Left ventricle myocardium inferior (tissue), 1 donor: ENCODE data around the gene ROCK2. TPM values are rescaled to one million over a fixed set of nuclear protein-coding genes. Genes with fewer than 3 reads are reported as not detected.

Experiments
- DNase-seq: peaks from one replicate; pipeline ENCODE4 v3.0.0-alpha.2; 2020
- H3K27ac ChIP-seq: fragments of 200-600 bp; replicated peaks from 2 replicates; pipeline ENCODE4 v1.8.0; 2021
- H3K27me3 ChIP-seq: fragments of 200-600 bp; 2 replicates; pipeline ENCODE4 v1.8.0; 2021; ENCODE audit warnings: low read depth
- H3K36me3 ChIP-seq: fragments of 200-600 bp; 2 replicates; pipeline ENCODE4 v1.8.0; 2021
- H3K4me1 ChIP-seq: fragments of 200-600 bp; 2 replicates; pipeline ENCODE4 v1.8.0; 2021
- H3K4me3 ChIP-seq: fragments of 200-600 bp; 2 replicates; pipeline ENCODE4 v1.8.0; 2021; ENCODE audit warnings: mild to moderate bottlenecking, moderate library complexity
- H3K9me3 ChIP-seq: fragments of 200-600 bp; replicated peaks from 2 replicates; pipeline ENCODE4 v1.8.0; 2021
- CTCF ChIP-seq: fragments of 200-600 bp; IDR thresholded peaks from 2 replicates; pipeline ENCODE4 v1.8.0; 2021; ENCODE audit warnings: antibody characterized with exemption, mild to moderate bottlenecking, borderline replicate concordance
- intact Hi-C: fragments of 100-400 bp; cut with micrococcal nuclease; formaldehyde crosslinking; loops from one replicate; pipeline ENCODE4 v1.11.0; 2022
- total RNA-seq: library from RNA; stranded (reverse); fragmentation: NEBNext Ultra II Directional; extraction: Animal tissue kit (Norgen Biotek cat#: 25700); gene quantifications from one replicate; pipeline ENCODE4 v1.2.1, GENCODE V29; 2021
- donor health status: DM: no; HTN: yes; CAD: no; lungs with severe emphysema.

The ROCK2 gene
- total RNA-seq, 1 donor from 2014 or later, result 30.2 TPM

- TF ChIP-seq CTCF, result no peak
- H3K36me3 ChIP-seq, result no peaks in the 10 kb centered on the region
- H3K4me1 ChIP-seq, result peaks cover 29% of the 10 kb centered on the region
- intact Hi-C loops, result loop anchor here (10.0 kb wide), 1 partner anchor 281 kb away; no protein-coding TSS in a partner anchor
- no peak for DNase-seq
- no peak overlapping the region for H3K27ac ChIP-seq
- H3K9me3 ChIP-seq, result no peaks in the 10 kb centered on the region
- H3K27me3 ChIP-seq, result peaks cover 24% of the 10 kb centered on the region
- peak overlapping the region; percentile 68 for H3K4me3 ChIP-seq
These were observed 210.5 kb downstream of the ROCK2 start for GRCh38 chr2:11133936-11134320.

- no peak for DNase-seq
- peaks cover 34% of the 10 kb centered on the region for H3K4me1 ChIP-seq
- no peak for TF ChIP-seq CTCF
- peaks cover 18% of the 10 kb centered on the region for H3K27me3 ChIP-seq
- intact Hi-C loops, result loop anchor here (10.0 kb wide), 1 partner anchor 281 kb away; no protein-coding TSS in a partner anchor
- no peaks in the 10 kb centered on the region for H3K36me3 ChIP-seq
- H3K27ac ChIP-seq, result no peak overlapping the region
- H3K9me3 ChIP-seq, result no peaks in the 10 kb centered on the region
- H3K4me3 ChIP-seq, result peak overlapping the region; percentile 68
These were observed 211.0 kb downstream of the ROCK2 start for GRCh38 chr2:11133238-11133935.

GRCh38 chr2:11132036-11132671, 212.3 kb downstream of the ROCK2 start:
- peaks cover 10% of the 10 kb centered on the region for H3K27me3 ChIP-seq
- H3K36me3 ChIP-seq, result no peaks in the 10 kb centered on the region
- no peaks in the 10 kb centered on the region for H3K9me3 ChIP-seq
- H3K4me3 ChIP-seq, result peak overlapping the region; percentile 68
- intact Hi-C loops, result loop anchor here (10.0 kb wide), 1 partner anchor 283 kb away; no protein-coding TSS in a partner anchor
- peaks cover 37% of the 10 kb centered on the region for H3K4me1 ChIP-seq
- no peak for DNase-seq
- no peak overlapping the region for H3K27ac ChIP-seq
- no peak for TF ChIP-seq CTCF

- intact Hi-C loops, result loop anchor here (10.0 kb wide), 1 partner anchor 283 kb away; no protein-coding TSS in a partner anchor
These were observed 213.1 kb downstream of the ROCK2 start for GRCh38 chr2:11131166-11131920.

More at GRCh38 chr2:11131166-11131920, 213.1 kb downstream of the ROCK2 start:
- H3K4me3 ChIP-seq, result no peak overlapping the region
- no peak for TF ChIP-seq CTCF
- DNase-seq, result no peak
- H3K27ac ChIP-seq, result no peak overlapping the region
- H3K9me3 ChIP-seq, result no peaks in the 10 kb centered on the region
- H3K36me3 ChIP-seq, result no peaks in the 10 kb centered on the region
- peaks cover 37% of the 10 kb centered on the region for H3K4me1 ChIP-seq
- H3K27me3 ChIP-seq, result peaks cover 7% of the 10 kb centered on the region

Other genes with a start within 250 kb of the ROCK2 start
- 7.8 TPM for gene SLC66A3, start 189.2 kb downstream of the ROCK2 start, total RNA-seq
- gene E2F6, start 121.5 kb upstream of the ROCK2 start, total RNA-seq, result 12.8 TPM
- gene GREB1, start 189.4 kb upstream of the ROCK2 start, total RNA-seq, result 7.8 TPM